NCI-H226 (cell line): ENCODE data around the gene OR5K2.

ENCODE experiments used
- DNase-seq: peaks from one replicate; pipeline ENCODE4 v3.0.0-alpha.2; 2015

Gene OR5K2

GRCh38 chr3:98497381-98497780, at the start of gene OR5K2:
Gene OR5K2 (plus strand): TSS chr3:98497681. CDS start chr3:98497681, 0 bp downstream.
- DNase-seq, result no peak

- DNase-seq, result no peak
Observed at GRCh38 chr3:98449606-98450193, 47.8 kb upstream of the OR5K2 start.

- no peak for DNase-seq
Observed at GRCh38 chr3:98450372-98450771, 47.1 kb upstream of the OR5K2 start.

- no peak for DNase-seq
Observed at GRCh38 chr3:98453827-98454226, 43.7 kb upstream of the OR5K2 start.

- DNase-seq, result peak; percentile 41
Observed at GRCh38 chr3:98454929-98455328, 42.6 kb upstream of the OR5K2 start.

GRCh38 chr3:98457543-98457942, 39.9 kb upstream of the OR5K2 start:
- DNase-seq, result no peak

- DNase-seq, result no peak
Observed at GRCh38 chr3:98460220-98460619, 37.3 kb upstream of the OR5K2 start.

- DNase-seq, result no peak
Observed at GRCh38 chr3:98462901-98463300, 34.6 kb upstream of the OR5K2 start, which contains the start of gene OR5K1. Gene OR5K1 (plus strand): TSS chr3:98463201. CDS start chr3:98469577, 6,376 bp downstream.

GRCh38 chr3:98482717-98483482, 14.6 kb upstream of the OR5K2 start:
- DNase-seq, result peak; percentile 13

GRCh38 chr3:98483626-98484025, 13.9 kb upstream of the OR5K2 start:
- DNase-seq, result no peak

- DNase-seq, result no peak
Observed at GRCh38 chr3:98500019-98500418, 2.5 kb downstream of the OR5K2 start.

- no peak for DNase-seq
Observed at GRCh38 chr3:98501270-98501669, 3.8 kb downstream of the OR5K2 start.

GRCh38 chr3:98501863-98502576, 4.5 kb downstream of the OR5K2 start:
- peak; percentile 29 for DNase-seq

GRCh38 chr3:98504539-98504938, 7.1 kb downstream of the OR5K2 start:
- DNase-seq, result peak; percentile 70

GRCh38 chr3:98508582-98508981, 11.1 kb downstream of the OR5K2 start:
- no peak for DNase-seq

- no peak for DNase-seq
Observed at GRCh38 chr3:98512576-98512975, 15.1 kb downstream of the OR5K2 start.

- DNase-seq, result peak; percentile 80
Observed at GRCh38 chr3:98513091-98513511, 15.6 kb downstream of the OR5K2 start.

GRCh38 chr3:98513736-98514135, 16.3 kb downstream of the OR5K2 start:
- no peak for DNase-seq

- no peak for DNase-seq
Observed at GRCh38 chr3:98514948-98515347, 17.5 kb downstream of the OR5K2 start.

- DNase-seq, result no peak
Observed at GRCh38 chr3:98518816-98519215, 21.3 kb downstream of the OR5K2 start.

GRCh38 chr3:98519351-98519750, 21.9 kb downstream of the OR5K2 start:
- DNase-seq, result peak; percentile 11

- DNase-seq, result peak; percentile 69
Observed at GRCh38 chr3:98521897-98522543, 24.5 kb downstream of the OR5K2 start.
